Mammary epithelial cell (primary cell): Measurements from ENCODE around the gene ELAC2.

ENCODE experiments used
- CTCF ChIP-seq, 2 donors: IDR thresholded peaks in 1 of 2; conservative IDR thresholded peaks in 1 of 2; 2 replicates each; pipeline ENCODE4 v1.5.1; 2011 to 2012; ENCODE audit warnings: inconsistent platforms in 2 of 2, low read length in 2 of 2, mild to moderate bottlenecking in 2 of 2, control low read depth in 1 of 2, low read depth in 1 of 2; ENCODE audit not compliant: insufficient read depth in 1 of 2; ENCODE audit errors: extremely low read depth in 1 of 2
- EZH2 ChIP-seq: IDR thresholded peaks from 2 replicates; pipeline ENCODE4 v1.6.1; 2012; ENCODE audit warnings: low read length, inconsistent platforms, borderline replicate concordance

- TF ChIP-seq CTCF (conservative IDR thresholded peaks at IDR 0.05 in 1 of 2, IDR thresholded peaks at IDR 0.05 in 1 of 2; ENCODE audit: extremely low read depth in 1 of 2, insufficient read depth in 1 of 2, low read depth in 1 of 2, low read length in 2 of 2), result no peak
- no peak for TF ChIP-seq EZH2
Measured at GRCh38 chr17:13014801-13015200, 3.0 kb downstream of the ELAC2 start.
